LNCaP clone FGC (cell line): ENCODE data around the gene ZGPAT.
"Not testable (repeated sequence)": the region's sequence is repeated elsewhere in the genome, so short reads cannot be mapped to it uniquely, and the experiment has no call there.

Experiments
- DNase-seq: peaks from one replicate; pipeline ENCODE4 v3.0.0-alpha.2; 2011; ENCODE audit warnings: low read depth
- H3K4me3 ChIP-seq: 2 replicates; pipeline ENCODE4 v1.5.1; 2011; ENCODE audit warnings: mild to moderate bottlenecking, low read depth, low read length, control low read depth
- CTCF ChIP-seq: IDR thresholded peaks from 2 replicates; pipeline ENCODE4 v1.5.1; 2012; ENCODE audit warnings: mild to moderate bottlenecking; ENCODE audit not compliant: control insufficient read depth, insufficient read depth; ENCODE audit errors: extremely low read depth

The ZGPAT gene

GRCh38 chr20:63662813-63663189 lies 45.0 kb upstream of the ZGPAT start:
- TF ChIP-seq CTCF: no peak
- DNase-seq: no peak
- H3K4me3 ChIP-seq: no peak overlapping the region

GRCh38 chr20:63663332-63664066 lies 44.3 kb upstream of the ZGPAT start:
- H3K4me3 ChIP-seq: no peak overlapping the region
- no peak for TF ChIP-seq CTCF
- no peak for DNase-seq

- no peak for TF ChIP-seq CTCF
- no peak for DNase-seq
- no peak overlapping the region for H3K4me3 ChIP-seq
Measured at GRCh38 chr20:63664143-63664851, 43.5 kb upstream of the ZGPAT start.

- no peak for DNase-seq
- no peak for TF ChIP-seq CTCF
- no peak overlapping the region for H3K4me3 ChIP-seq
Measured at GRCh38 chr20:63664861-63665594, 42.8 kb upstream of the ZGPAT start.

- no peak overlapping the region for H3K4me3 ChIP-seq
- DNase-seq: no peak
- TF ChIP-seq CTCF: no peak
Measured at GRCh38 chr20:63665708-63666107, 42.1 kb upstream of the ZGPAT start.

GRCh38 chr20:63667858-63668257 lies 40.0 kb upstream of the ZGPAT start:
- no peak overlapping the region for H3K4me3 ChIP-seq
- TF ChIP-seq CTCF: no peak
- DNase-seq: no peak

- DNase-seq: no peak
- H3K4me3 ChIP-seq: no peak overlapping the region
- no peak for TF ChIP-seq CTCF
Measured at GRCh38 chr20:63668351-63668750, 39.5 kb upstream of the ZGPAT start.

- DNase-seq, H3K4me3 ChIP-seq: not testable (repeated sequence)
Measured at GRCh38 chr20:63671695-63672094, 36.1 kb upstream of the ZGPAT start.
